ENCODE measurements around the gene IRF2. TPM values are rescaled to one million over a fixed set of nuclear protein-coding genes. Genes with fewer than 3 reads are reported as not detected.

The IRF2 gene
- total and polyA plus RNA-seq, 2 of the 8 experiments (the other 6 are each of a cell fraction or from before 2014, with no cell fraction given), result 13.8 to 17.0 TPM

GRCh38 chr4:184472614-184473498 lies 1.5 kb downstream of the IRF2 start:
- Histone ChIP-seq H4K5ac (ENCODE audit: insufficient read length, low read depth, low read length) (peak overlapping the region; percentile 67), H3K36me3 (ENCODE audit: control insufficient read depth in 2 of 4, insufficient read depth in 4 of 4, low read length in 3 of 4) (no peaks in the 10 kb centered on the region), H4K20me1 (replicated peaks in 1 of 2; ENCODE audit: control insufficient read depth in 1 of 2, insufficient read depth in 2 of 2, low read length in 2 of 2) (peaks cover 0 to 9% of the 10 kb centered on the region in 2 experiments), H4K8ac (ENCODE audit: extremely low read depth, insufficient read depth, low read length) (peak overlapping the region; percentile 95; the same call in 1 of the 2 replicates), H2BK12ac (ENCODE audit: low read depth, low read length) (peak overlapping the region; percentile 13), H2BK15ac (ENCODE audit: low read length) (no peak overlapping the region), H3K9ac (replicated peaks in 1 of 4; ENCODE audit: extremely low read depth in 1 of 4, low read depth in 3 of 4, low read length in 3 of 4) (peak overlapping the region; percentile 51 to 89 (median 64); a peak in 6 of 7 replicates), H3K27ac (ENCODE audit: low read depth, low read length) (peak overlapping the region; percentile 75), H3K9me3 (ENCODE audit: insufficient read depth in 2 of 2, low read depth in 1 of 2, low read length in 1 of 2) (no peaks in the 10 kb centered on the region), H2AK5ac (ENCODE audit: low read depth, low read length) (no peak overlapping the region), H3K4ac (replicated peaks; ENCODE audit: insufficient read length, low read depth, low read length) (peak overlapping the region; percentile 36), H3K4me1 (replicated peaks in 1 of 4; ENCODE audit: control insufficient read depth in 3 of 4, insufficient read depth in 4 of 4, low read length in 3 of 4) (peaks cover 2 to 8% (median 3%) of the 10 kb centered on the region in 4 experiments; a peak in 6 of 7 replicates), H3K79me1 (ENCODE audit: low read depth, low read length) (no peaks in the 10 kb centered on the region), H3K79me2 (ENCODE audit: control insufficient read depth in 1 of 2, insufficient read depth in 2 of 2, low read length in 2 of 2) (peaks cover 0 to 62% of the 10 kb centered on the region in 2 experiments; a peak in 3 of 4 replicates), H2BK120ac (replicated peaks; ENCODE audit: low read depth, low read length) (no peak overlapping the region), H3K14ac (ENCODE audit: insufficient read length) (no peak overlapping the region), H3K18ac (ENCODE audit: extremely low read depth, low read length) (peak overlapping the region; percentile 38; the same call in 1 of the 2 replicates), H3K56ac (replicated peaks; ENCODE audit: insufficient read length, low read depth, low read length) (peak overlapping the region; percentile 67), H3K23ac (ENCODE audit: insufficient read length) (no peak overlapping the region), H3K23me2 (ENCODE audit: low read depth, low read length) (peaks cover 17% of the 10 kb centered on the region), H3K4me3 (ENCODE audit: extremely low read depth in 1 of 4, insufficient read depth in 2 of 4, low read depth in 3 of 4, low read length in 4 of 4) (peak overlapping the region; percentile 65 to 93 (median 80)), H2AFZ (ENCODE audit: low read length) (peak overlapping the region; percentile 86), H2BK20ac (ENCODE audit: low read length) (no peak overlapping the region), H3K4me2 (ENCODE audit: insufficient read depth in 1 of 2, low read depth in 2 of 2, low read length in 2 of 2) (peak overlapping the region; percentile 82 to 90), H2BK5ac (ENCODE audit: low read depth, low read length) (peak overlapping the region; percentile 56; the same call in 1 of the 2 replicates), H4K91ac (replicated peaks; ENCODE audit: insufficient read length, low read length) (no peak overlapping the region), H3K27me3 (replicated peaks in 1 of 4; ENCODE audit: control insufficient read depth in 3 of 4, extremely low read depth in 1 of 4, insufficient read depth in 3 of 4, low read length in 3 of 4) (no peaks in the 10 kb centered on the region)
- ChIA-PET POLR2A (ENCODE audit: partially characterized antibody) (interaction anchor here (0.6 to 1.0 kb wide), 2 partner anchors 31 to 1557 kb away, joined by 3 to 4 read pairs; no protein-coding TSS in a partner anchor), CTCF (ENCODE audit: partially characterized antibody) (interaction anchor here (1.0 kb wide), 1 partner anchor 711 kb away, joined by 3 read pairs; no protein-coding TSS in a partner anchor)
- 0% methylated on average over 85 of the region's 104 CpGs; no CpG with 5 or more reads in 1 of the 2 experiments for WGBS, 2 experiments (ENCODE audit: extremely low coverage in 1 of 2, insufficient coverage in 1 of 2, insufficient read length in 1 of 2, insufficient replicate concordance in 2 of 2, low coverage in 1 of 2, low lambda C conversion rate in 2 of 2, missing lambda C conversion rate in 1 of 2)
- DNase-seq (ENCODE audit: low read depth in 1 of 2, low spot score in 2 of 2) (peak in 1 of 2 experiments; percentile 86), FAIRE-seq (no peak)
- TF ChIP-seq SP1 (IDR thresholded peaks at IDR 0.05; ENCODE audit: low read depth, low read length) (no peak), SP2 (IDR thresholded peaks at IDR 0.05; ENCODE audit: low read length) (no peak), RAD21 (IDR thresholded peaks at IDR 0.05 in 1 of 2, conservative IDR thresholded peaks at IDR 0.05 in 1 of 2; ENCODE audit: low read depth in 2 of 2, low read length in 2 of 2) (no peak), ATF3 (IDR thresholded peaks at IDR 0.05; ENCODE audit: insufficient read depth, low read depth, low read length) (no peak), NANOG (IDR thresholded peaks at IDR 0.05; ENCODE audit: insufficient read depth, low read depth, low read length, poor library complexity, severe bottlenecking) (no peak), E2F6 (IDR thresholded peaks at IDR 0.05) (no peak), TEAD4 (IDR thresholded peaks at IDR 0.05; ENCODE audit: low read depth, low read length) (no peak), EP300 (IDR thresholded peaks at IDR 0.05; ENCODE audit: borderline replicate concordance in 1 of 2, low read depth in 2 of 2, low read length in 2 of 2) (peak in 1 of 2 experiments; percentile 8; a peak in 1 of 3 replicates)
